ENCODE measurements around the gene ABCA1.

DNA sequence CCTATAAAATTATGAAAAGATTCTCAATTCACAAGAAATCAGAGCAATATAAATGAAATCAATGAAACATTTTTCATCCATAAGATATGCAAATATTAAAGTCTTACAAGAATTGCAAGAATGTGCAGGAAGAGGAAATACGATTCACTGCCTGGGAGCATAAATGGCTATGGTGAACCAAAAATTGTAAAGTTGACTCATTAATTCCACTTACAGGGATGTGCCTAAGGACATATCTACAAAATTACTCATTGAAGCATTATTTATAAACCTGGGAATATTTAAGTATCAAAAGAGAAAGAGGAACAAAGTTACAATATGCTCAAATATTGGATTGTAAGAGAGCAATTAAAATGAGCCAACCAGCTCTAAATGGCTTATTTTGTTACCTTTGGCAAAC, 187.3 kb downstream of the ABCA1 start:
- TF ChIP-seq, protein P1, sequence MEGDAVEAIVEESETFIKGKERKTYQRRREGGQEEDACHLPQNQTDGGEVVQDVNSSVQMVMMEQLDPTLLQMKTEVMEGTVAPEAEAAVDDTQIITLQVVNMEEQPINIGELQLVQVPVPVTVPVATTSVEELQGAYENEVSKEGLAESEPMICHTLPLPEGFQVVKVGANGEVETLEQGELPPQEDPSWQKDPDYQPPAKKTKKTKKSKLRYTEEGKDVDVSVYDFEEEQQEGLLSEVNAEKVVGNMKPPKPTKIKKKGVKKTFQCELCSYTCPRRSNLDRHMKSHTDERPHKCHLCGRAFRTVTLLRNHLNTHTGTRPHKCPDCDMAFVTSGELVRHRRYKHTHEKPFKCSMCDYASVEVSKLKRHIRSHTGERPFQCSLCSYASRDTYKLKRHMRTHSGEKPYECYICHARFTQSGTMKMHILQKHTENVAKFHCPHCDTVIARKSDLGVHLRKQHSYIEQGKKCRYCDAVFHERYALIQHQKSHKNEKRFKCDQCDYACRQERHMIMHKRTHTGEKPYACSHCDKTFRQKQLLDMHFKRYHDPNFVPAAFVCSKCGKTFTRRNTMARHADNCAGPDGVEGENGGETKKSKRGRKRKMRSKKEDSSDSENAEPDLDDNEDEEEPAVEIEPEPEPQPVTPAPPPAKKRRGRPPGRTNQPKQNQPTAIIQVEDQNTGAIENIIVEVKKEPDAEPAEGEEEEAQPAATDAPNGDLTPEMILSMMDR (IDR thresholded peaks at IDR 0.05) = no peak
- TF ChIP-seq POLR2A (IDR thresholded peaks at IDR 0.05) = no peak
